H1 (cell line): ENCODE data around the gene IL23A. TPM values are rescaled to one million over a fixed set of nuclear protein-coding genes. Genes with fewer than 3 reads are reported as not detected.

ENCODE experiments used
- CTCF ChIA-PET: fragments of 300-600 bp; sonication (Branson Sonifier 250); formaldehyde crosslinking; loops from one replicate; lab custom pipeline; 2021; ENCODE audit not compliant: partially characterized antibody; lab: Charles Lee
- POLR2A ChIA-PET: fragments of 300-600 bp; sonication (Branson Sonifier 250); formaldehyde crosslinking; loops from one replicate; lab custom pipeline; 2021; ENCODE audit warnings: inconsistent platforms; ENCODE audit not compliant: partially characterized antibody; lab: Charles Lee
- DNase-seq, 2 experiments: peaks; one replicate each; pipeline versions ENCODE4 v3.0.0 to v3.0.0-alpha.2; 2010 to 2022; ENCODE audit warnings: low spot score in 2 of 2, low read depth in 1 of 2, mixed read lengths in 1 of 2
- FAIRE-seq: peaks from 2 replicates; lab custom pipeline; 2011; peaks lifted over from hg19 to GRCh38; lab: Jason Lieb, UNC
- H2AFZ ChIP-seq: 2 replicates; pipeline ENCODE4 v1.8.1; 2012; ENCODE audit warnings: low read length, inconsistent platforms
- H2AK5ac ChIP-seq: 2 replicates; pipeline ENCODE4 v1.6.1; 2013; ENCODE audit warnings: low read depth, low read length
- H2BK120ac ChIP-seq: replicated peaks from 2 replicates; pipeline ENCODE3; 2013; ENCODE audit warnings: low read depth, low read length, inconsistent platforms
- H2BK12ac ChIP-seq: 2 replicates; pipeline ENCODE4 v1.6.1; 2013; ENCODE audit warnings: low read depth, low read length
- H2BK15ac ChIP-seq: 2 replicates; pipeline ENCODE4 v1.6.1; 2013; ENCODE audit warnings: low read length
- H2BK20ac ChIP-seq: 2 replicates; pipeline ENCODE4 v1.6.1; 2013; ENCODE audit warnings: low read length
- H2BK5ac ChIP-seq: 2 replicates; pipeline ENCODE4 v1.6.1; 2013; ENCODE audit warnings: low read depth, low read length
- H3K14ac ChIP-seq: 2 replicates; pipeline ENCODE4 v1.6.1; 2013; ENCODE audit warnings: inconsistent platforms; ENCODE audit not compliant: insufficient read length
- H3K18ac ChIP-seq: 2 replicates; pipeline ENCODE4 v1.6.1; 2013; ENCODE audit warnings: low read length; ENCODE audit errors: extremely low read depth
- H3K23ac ChIP-seq: 2 replicates; pipeline ENCODE4 v1.6.1; 2013; ENCODE audit warnings: inconsistent platforms; ENCODE audit not compliant: insufficient read length
- H3K23me2 ChIP-seq: 2 replicates; pipeline ENCODE4 v1.6.1; 2013; ENCODE audit warnings: low read depth, low read length
- H3K27ac ChIP-seq: 2 replicates; pipeline ENCODE4 v1.6.1; 2011; ENCODE audit warnings: low read depth, low read length, inconsistent platforms
- H3K27me3 ChIP-seq, 4 experiments: replicated peaks in 1 of 4; 1 replicate in 1 of 4; 2 replicates in 3 of 4; pipeline versions ENCODE4 v1.6.1 to v1.8.1; 2011 to 2013; ENCODE audit warnings: low read length in 3 of 4, mild to moderate bottlenecking in 3 of 4, inconsistent platforms in 2 of 4, mixed read lengths in 2 of 4, moderate library complexity in 1 of 4; ENCODE audit not compliant: control insufficient read depth in 3 of 4, insufficient read depth in 3 of 4; ENCODE audit errors: extremely low read depth in 1 of 4
- H3K36me3 ChIP-seq, 4 experiments: 2 replicates each; pipeline versions ENCODE4 v1.6.1 to v1.8.1; 2011 to 2013; ENCODE audit warnings: mild to moderate bottlenecking in 4 of 4, low read length in 3 of 4, moderate library complexity in 2 of 4, control low read depth in 1 of 4, inconsistent platforms in 1 of 4; ENCODE audit not compliant: insufficient read depth in 4 of 4, control insufficient read depth in 2 of 4
- H3K4ac ChIP-seq: replicated peaks from 2 replicates; pipeline ENCODE3; 2013; ENCODE audit warnings: low read length, low read depth, mixed read lengths, inconsistent platforms; ENCODE audit not compliant: insufficient read length
- H3K4me1 ChIP-seq, 4 experiments: replicated peaks in 1 of 4; 1 replicate in 1 of 4; 2 replicates in 3 of 4; pipeline versions ENCODE4 v1.6.1 to v1.8.1; 2011 to 2013; ENCODE audit warnings: low read length in 3 of 4, inconsistent platforms in 2 of 4, mixed read lengths in 1 of 4; ENCODE audit not compliant: insufficient read depth in 4 of 4, control insufficient read depth in 3 of 4
- H3K4me2 ChIP-seq, 2 experiments: 2 replicates each; pipeline versions ENCODE4 v1.6.1 to v1.8.1; 2011 to 2013; ENCODE audit warnings: low read depth in 2 of 2, low read length in 2 of 2, control low read depth in 1 of 2, inconsistent platforms in 1 of 2, mild to moderate bottlenecking in 1 of 2; ENCODE audit not compliant: insufficient read depth in 1 of 2
- H3K4me3 ChIP-seq, 4 experiments: fragments of 200-600, 300-600 bp in 1 of 4; sonication (generic), shearing (Covaris generic), sonication (Bioruptor Twin) in 1 of 4; 2 replicates each; pipeline versions ENCODE4 v1.5.1 to v1.8.1; 2011 to 2016; ENCODE audit warnings: low read length in 4 of 4, low read depth in 3 of 4, control low read depth in 2 of 4, inconsistent platforms in 2 of 4, mild to moderate bottlenecking in 2 of 4, mixed read lengths in 1 of 4, moderate library complexity in 1 of 4; ENCODE audit not compliant: insufficient read depth in 2 of 4; ENCODE audit errors: extremely low read depth in 1 of 4
- H3K56ac ChIP-seq: replicated peaks from 2 replicates; pipeline ENCODE3; 2013; ENCODE audit warnings: low read depth, mild to moderate bottlenecking, mixed read lengths, low read length, inconsistent platforms; ENCODE audit not compliant: insufficient read length
- H3K79me1 ChIP-seq: 2 replicates; pipeline ENCODE4 v1.6.1; 2013; ENCODE audit warnings: low read depth, low read length, control low read depth
- H3K79me2 ChIP-seq, 2 experiments: 2 replicates each; pipeline versions ENCODE4 v1.6.1 to v1.8.1; 2012 to 2013; ENCODE audit warnings: low read length in 2 of 2, mild to moderate bottlenecking in 2 of 2, inconsistent platforms in 1 of 2; ENCODE audit not compliant: insufficient read depth in 2 of 2, control insufficient read depth in 1 of 2
- H3K9ac ChIP-seq, 4 experiments: replicated peaks in 1 of 4; 1 replicate in 1 of 4; 2 replicates in 3 of 4; pipeline versions ENCODE4 v1.6.1 to v1.8.1; 2011 to 2013; ENCODE audit warnings: low read depth in 3 of 4, low read length in 3 of 4, control low read depth in 2 of 4, mild to moderate bottlenecking in 2 of 4, moderate library complexity in 2 of 4, inconsistent platforms in 1 of 4; ENCODE audit errors: extremely low read depth in 1 of 4
- H3K9me3 ChIP-seq, 2 experiments: 2 replicates each; pipeline versions ENCODE4 v1.6.1 to v1.8.1; 2012 to 2013; ENCODE audit warnings: mild to moderate bottlenecking in 2 of 2, moderate library complexity in 2 of 2, control low read depth in 1 of 2, inconsistent platforms in 1 of 2, low read depth in 1 of 2, low read length in 1 of 2, mixed read lengths in 1 of 2; ENCODE audit not compliant: insufficient read depth in 2 of 2
- H4K20me1 ChIP-seq, 2 experiments: replicated peaks in 1 of 2; 2 replicates each; pipeline versions ENCODE3 to v1.8.1; 2011 to 2013; ENCODE audit warnings: inconsistent platforms in 2 of 2, low read length in 2 of 2, mild to moderate bottlenecking in 1 of 2; ENCODE audit not compliant: insufficient read depth in 2 of 2, control insufficient read depth in 1 of 2
- H4K5ac ChIP-seq: 2 replicates; pipeline ENCODE4 v1.6.1; 2013; ENCODE audit warnings: low read length, low read depth, mixed read lengths, inconsistent platforms; ENCODE audit not compliant: insufficient read length
- H4K8ac ChIP-seq: 2 replicates; pipeline ENCODE4 v1.8.0; 2013; ENCODE audit warnings: mild to moderate bottlenecking, moderate library complexity, low read length, inconsistent platforms; ENCODE audit not compliant: insufficient read depth; ENCODE audit errors: extremely low read depth
- H4K91ac ChIP-seq: replicated peaks from 2 replicates; pipeline ENCODE3; 2013; ENCODE audit warnings: low read length, mixed read lengths, inconsistent platforms; ENCODE audit not compliant: insufficient read length
- CHD1 ChIP-seq: IDR thresholded peaks from 2 replicates; pipeline ENCODE4 v1.6.1; 2012; ENCODE audit warnings: low read depth, low read length, improper control_type of control experiment
- CTBP2 ChIP-seq: IDR thresholded peaks from 2 replicates; pipeline ENCODE4 v1.7.0; 2011; ENCODE audit warnings: borderline replicate concordance, mild to moderate bottlenecking, moderate library complexity, mixed read lengths, low read length; ENCODE audit not compliant: insufficient read depth, insufficient read length
- E2F6 ChIP-seq: IDR thresholded peaks from 2 replicates; pipeline ENCODE4 v1.6.1; 2012; ENCODE audit warnings: inconsistent platforms
- KDM4A ChIP-seq: IDR thresholded peaks from one replicate; pipeline ENCODE4 v1.7.1; 2012; ENCODE audit warnings: low read depth, mild to moderate bottlenecking, moderate library complexity, low read length, inconsistent platforms; ENCODE audit not compliant: severe bottlenecking
- KDM5A ChIP-seq: fragments of 200-600 bp; IDR thresholded peaks from 2 replicates; pipeline ENCODE4 v1.7.1; 2012; ENCODE audit warnings: mild to moderate bottlenecking, low read length, inconsistent platforms, mixed read lengths
- POU5F1 ChIP-seq: IDR thresholded peaks from 2 replicates; pipeline ENCODE4 v1.6.1; 2011; ENCODE audit warnings: low read depth, mild to moderate bottlenecking, low read length, moderate library complexity
- SP4 ChIP-seq: IDR thresholded peaks from 2 replicates; pipeline ENCODE4 v1.6.1; 2012; ENCODE audit warnings: low read length, inconsistent platforms
- SUZ12 ChIP-seq: fragments of 200-600 bp; sonication (generic); IDR thresholded peaks from 2 replicates; pipeline ENCODE4 v1.6.1; 2012; ENCODE audit warnings: mild to moderate bottlenecking, inconsistent platforms, low read length, moderate library complexity, mixed read lengths
- TAF7 ChIP-seq: optimal IDR thresholded peaks from 2 replicates; pipeline ENCODE3; 2011; ENCODE audit warnings: low read depth, mild to moderate bottlenecking, inconsistent platforms, low read length, moderate library complexity, borderline replicate concordance
- TBP ChIP-seq: IDR thresholded peaks from 2 replicates; pipeline ENCODE4 v1.6.1; 2011; ENCODE audit warnings: low read depth, low read length, improper control_type of control experiment
- WGBS, 2 experiments: shearing (Covaris generic) in 1 of 2; methylation state at CpG; one replicate each; pipeline versions ENCODE4 v1.1.6 to v1.1.7; 2013 to 2015; ENCODE audit warnings: low lambda C conversion rate in 2 of 2, mixed read lengths in 2 of 2, inconsistent platforms in 1 of 2, low coverage in 1 of 2, missing lambda C conversion rate in 1 of 2; ENCODE audit not compliant: insufficient replicate concordance in 2 of 2, insufficient coverage in 1 of 2, insufficient read length in 1 of 2; ENCODE audit errors: extremely low coverage in 1 of 2, missing lambda C conversion rate in 1 of 2; 5-methylcytosine and 5-hydroxymethylcytosine counted together
- polyA plus RNA-seq, 7 experiments: library from polyadenylated mRNA; depleted of rRNA in 3 of 7; stranded (reverse) in 5 of 7; unstranded in 2 of 7; fragments of >200 nt in 5 of 7; fragments of 200-250 nt in 2 of 7; gene quantifications; 1 replicate in 5 of 7; 2 replicates in 1 of 7; 4 replicates in 1 of 7; pipeline versions ENCODE4 v1.2.1 to v1.2.3, GENCODE V29; 2011 to 2013; ENCODE audit warnings: missing spikeins in 2 of 7, mixed read lengths in 2 of 7
- total RNA-seq: library from RNA; stranded (reverse); fragmentation: NEBNext Ultra II Directional; extraction: Animal tissue kit (Norgen Biotek cat#: 25700); gene quantifications from 2 replicates; pipeline ENCODE4 v1.2.1, GENCODE V29; 2021
- TF ChIP-seq, protein P1 (sequence below): IDR thresholded peaks from 2 replicates; pipeline ENCODE4 v1.6.1; 2011; ENCODE audit warnings: low read length, improper control_type of control experiment

IL23A gene
- total and polyA plus RNA-seq, 2 of the 8 experiments (the other 6 are each of a cell fraction or from before 2014, with no cell fraction given), result 2.3 to 3.6 TPM

GRCh38 chr12:56293795-56294194 lies 44.9 kb upstream of the IL23A start:
- no peak overlapping the region for H2BK120ac ChIP-seq
- peaks cover 0 to 7% of the 10 kb centered on the region in 2 experiments for H4K20me1 ChIP-seq
- H3K4me3 ChIP-seq, result no peak overlapping the region
- H3K79me1 ChIP-seq, result no peaks in the 10 kb centered on the region
- H3K27me3 ChIP-seq, result no peaks in the 10 kb centered on the region
- FAIRE-seq, result no peak
- H3K9ac ChIP-seq, result no peak overlapping the region
- no peaks in the 10 kb centered on the region for H3K23me2 ChIP-seq
- no peak overlapping the region for H3K14ac ChIP-seq
- H2BK20ac ChIP-seq, result no peak overlapping the region
- H3K18ac ChIP-seq, result no peak overlapping the region
- no peak overlapping the region for H3K27ac ChIP-seq
- H2BK15ac ChIP-seq, result no peak overlapping the region
- POLR2A ChIA-PET, result interaction anchor here (0.6 to 2.2 kb wide), 6 partner anchors 10 to 180 kb away, joined by 3 to 8 read pairs (median 4); no protein-coding TSS in a partner anchor
- no peak overlapping the region for H2BK5ac ChIP-seq
- H3K36me3 ChIP-seq, result peaks cover 4 to 26% (median 7%) of the 10 kb centered on the region in 4 experiments; a peak in 6 of 8 replicates
- H3K4me1 ChIP-seq, result no peaks in the 10 kb centered on the region
- H4K91ac ChIP-seq, result no peak overlapping the region
- TF ChIP-seq CTBP2, result no peak
- TF ChIP-seq TBP, result no peak
- TF ChIP-seq, protein P1, sequence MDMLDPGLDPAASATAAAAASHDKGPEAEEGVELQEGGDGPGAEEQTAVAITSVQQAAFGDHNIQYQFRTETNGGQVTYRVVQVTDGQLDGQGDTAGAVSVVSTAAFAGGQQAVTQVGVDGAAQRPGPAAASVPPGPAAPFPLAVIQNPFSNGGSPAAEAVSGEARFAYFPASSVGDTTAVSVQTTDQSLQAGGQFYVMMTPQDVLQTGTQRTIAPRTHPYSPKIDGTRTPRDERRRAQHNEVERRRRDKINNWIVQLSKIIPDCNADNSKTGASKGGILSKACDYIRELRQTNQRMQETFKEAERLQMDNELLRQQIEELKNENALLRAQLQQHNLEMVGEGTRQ, result no peak
- no peak for TF ChIP-seq SP4
- no peak for TF ChIP-seq TAF7
- TF ChIP-seq CHD1, result no peak
- TF ChIP-seq KDM5A, result no peak
- TF ChIP-seq KDM4A, result no peak
- TF ChIP-seq POU5F1, result no peak
- no peak for TF ChIP-seq SUZ12
- TF ChIP-seq E2F6, result no peak
- TF ChIP-seq, all 59 proteins: peak for 0
- no peak for DNase-seq
- Histone ChIP-seq H2BK12ac (no peak overlapping the region), H3K9me3 (no peaks in the 10 kb centered on the region), H3K23ac (no peak overlapping the region), H3K79me2 (peaks cover 12 to 48% of the 10 kb centered on the region in 2 experiments), H3K4ac (no peak overlapping the region), H4K8ac (no peak overlapping the region), H3K4me2 (no peak overlapping the region), H2AK5ac (no peak overlapping the region), H2AFZ (no peak overlapping the region), H3K56ac (no peak overlapping the region), H4K5ac (no peak overlapping the region)
- CTCF ChIA-PET, result interaction anchor here (1.2 to 1.7 kb wide), 4 partner anchors 8 to 28 kb away, joined by 3 to 5 read pairs (median 4); no protein-coding TSS in a partner anchor
- whole genome bisulfite sequencing, 2 experiments, result 96% methylated on average over 5 of the region's 5 CpGs; no CpG with 5 or more reads in 1 of the 2 experiments
